Measurements from ENCODE around the gene CALML4. TPM values are rescaled to one million over a fixed set of nuclear protein-coding genes. Genes with fewer than 3 reads are reported as not detected.
A peak's percentile ranks its signal among the peaks of the same experiment; 100 is the strongest.
"Not testable (repeated sequence)": the region's sequence is repeated elsewhere in the genome, so short reads cannot be mapped to it uniquely, and the experiment has no call there.

Gene CALML4
- total RNA-seq, 2 experiments from 2014 or later = 1.5 to 2.0 TPM

GRCh38 chr15:68175526-68175925, 29.6 kb downstream of the CALML4 start:
- ATAC-seq (ENCODE audit: poor library complexity) (no peak), DNase-seq (no peak)
- intact Hi-C loops (cut with DNase I, micrococcal nuclease) = no loop called here
- H3K27me3 Mint-ChIP-seq = no peaks in the 10 kb centered on the region
- H3K4me1 ChIP-seq (ENCODE audit: insufficient read depth, low read length) = no peaks in the 10 kb centered on the region
- no peaks in the 10 kb centered on the region for H3K9me3 ChIP-seq (ENCODE audit: control insufficient read depth in 1 of 2, insufficient read depth in 1 of 2, low read length in 2 of 2)
- no peak overlapping the region for H3K27ac ChIP-seq (ENCODE audit: low read depth in 1 of 2, low read length in 2 of 2)
- POLR2A ChIA-PET = interaction anchor here (0.6 kb wide), 1 partner anchor 92 kb away, joined by 3 read pairs; no protein-coding TSS in a partner anchor
- no peaks in the 10 kb centered on the region for H3K4me1 Mint-ChIP-seq (ENCODE audit: low read depth)
- H3K4me3 Mint-ChIP-seq = no peak overlapping the region
- no peak overlapping the region for H3K4me3 ChIP-seq (ENCODE audit: low read length)
- CTCF ChIA-PET = interaction anchor here (1.1 kb wide), 1 partner anchor 21 kb away, joined by 4 read pairs; no protein-coding TSS in a partner anchor
- peaks cover 49% of the 10 kb centered on the region for H3K36me3 ChIP-seq (ENCODE audit: insufficient read depth, low read length)
- no peak for TF ChIP-seq CTCF (IDR thresholded peaks at IDR 0.05)
- no peak overlapping the region for H3K27ac Mint-ChIP-seq
- H3K36me3 Mint-ChIP-seq (ENCODE audit: low read depth) = peaks cover 94% of the 10 kb centered on the region
- peaks cover 2% of the 10 kb centered on the region for H3K9me3 Mint-ChIP-seq
- no peaks in the 10 kb centered on the region for H3K27me3 ChIP-seq (ENCODE audit: control insufficient read depth in 1 of 2, insufficient read depth in 2 of 2, low read length in 2 of 2)

- Histone ChIP-seq H3K27ac (ENCODE audit: low read depth in 1 of 2, low read length in 2 of 2) (no peak overlapping the region), H3K27me3 (ENCODE audit: control insufficient read depth in 1 of 2, insufficient read depth in 2 of 2, low read length in 2 of 2) (no peaks in the 10 kb centered on the region), H3K9me3 (ENCODE audit: control insufficient read depth in 1 of 2, insufficient read depth in 1 of 2, low read length in 2 of 2) (no peaks in the 10 kb centered on the region), H3K36me3 (ENCODE audit: insufficient read depth, low read length) (peaks cover 60% of the 10 kb centered on the region), H3K4me1 (ENCODE audit: insufficient read depth, low read length) (no peaks in the 10 kb centered on the region), H3K4me3 (ENCODE audit: low read length) (no peak overlapping the region)
- POLR2A ChIA-PET = no interaction called here
- CTCF ChIA-PET = interaction anchor here (1.3 kb wide), 1 partner anchor 11 kb away, joined by 3 read pairs; no protein-coding TSS in a partner anchor
- H3K4me3 Mint-ChIP-seq = no peak overlapping the region
- H3K9me3 Mint-ChIP-seq = peaks cover 2% of the 10 kb centered on the region
- DNase-seq = no peak
- no peaks in the 10 kb centered on the region for H3K4me1 Mint-ChIP-seq (ENCODE audit: low read depth)
- no peak for ATAC-seq (ENCODE audit: poor library complexity)
- no peak for TF ChIP-seq CTCF (IDR thresholded peaks at IDR 0.05)
- peaks cover 95% of the 10 kb centered on the region for H3K36me3 Mint-ChIP-seq (ENCODE audit: low read depth)
- intact Hi-C loops (cut with DNase I, micrococcal nuclease) = no loop called here
- H3K27me3 Mint-ChIP-seq = no peaks in the 10 kb centered on the region
- no peak overlapping the region for H3K27ac Mint-ChIP-seq
Measured at GRCh38 chr15:68173119-68173518, 32.0 kb downstream of the CALML4 start.

GRCh38 chr15:68172037-68172436, 33.1 kb downstream of the CALML4 start:
- DNase-seq; H3K9me3 Mint-ChIP-seq; CTCF ChIA-PET; intact Hi-C loops (cut with DNase I, micrococcal nuclease); POLR2A ChIA-PET; H3K4me1 ChIP-seq (ENCODE audit: insufficient read depth, low read length); H3K4me3 ChIP-seq (ENCODE audit: low read length); H3K4me3 Mint-ChIP-seq; H3K27ac Mint-ChIP-seq; H3K27me3 Mint-ChIP-seq; H3K9me3 ChIP-seq (ENCODE audit: control insufficient read depth in 1 of 2, insufficient read depth in 1 of 2, low read length in 2 of 2); ATAC-seq (ENCODE audit: poor library complexity); H3K27me3 ChIP-seq (ENCODE audit: control insufficient read depth in 1 of 2, insufficient read depth in 2 of 2, low read length in 2 of 2); H3K4me1 Mint-ChIP-seq (ENCODE audit: low read depth); H3K27ac ChIP-seq (ENCODE audit: low read depth in 1 of 2, low read length in 2 of 2): not testable (repeated sequence)
- peaks cover 55% of the 10 kb centered on the region for H3K36me3 ChIP-seq (ENCODE audit: insufficient read depth, low read length)
- H3K36me3 Mint-ChIP-seq (ENCODE audit: low read depth) = peaks cover 85% of the 10 kb centered on the region

- Histone ChIP-seq H3K4me1 (ENCODE audit: insufficient read depth, low read length) (no peaks in the 10 kb centered on the region), H3K27me3 (ENCODE audit: control insufficient read depth in 1 of 2, insufficient read depth in 2 of 2, low read length in 2 of 2) (no peaks in the 10 kb centered on the region), H3K4me3 (ENCODE audit: low read length) (no peak overlapping the region), H3K9me3 (ENCODE audit: control insufficient read depth in 1 of 2, insufficient read depth in 1 of 2, low read length in 2 of 2) (no peaks in the 10 kb centered on the region), H3K27ac (ENCODE audit: low read depth in 1 of 2, low read length in 2 of 2) (no peak overlapping the region), H3K36me3 (ENCODE audit: insufficient read depth, low read length) (peaks cover 53% of the 10 kb centered on the region)
- POLR2A ChIA-PET = no interaction called here
- H3K27me3 Mint-ChIP-seq = no peaks in the 10 kb centered on the region
- H3K36me3 Mint-ChIP-seq (ENCODE audit: low read depth) = peaks cover 74% of the 10 kb centered on the region
- DNase-seq (no peak), ATAC-seq (ENCODE audit: poor library complexity) (no peak)
- intact Hi-C loops (cut with DNase I, micrococcal nuclease) = no loop called here
- peaks cover 3% of the 10 kb centered on the region for H3K4me1 Mint-ChIP-seq (ENCODE audit: low read depth)
- TF ChIP-seq CTCF (IDR thresholded peaks at IDR 0.05) = no peak
- CTCF ChIA-PET = no interaction called here
- peaks cover 2% of the 10 kb centered on the region for H3K9me3 Mint-ChIP-seq
- peak overlapping the region; percentile 24 for H3K27ac Mint-ChIP-seq
- no peak overlapping the region for H3K4me3 Mint-ChIP-seq
Measured at GRCh38 chr15:68166847-68167246, 38.3 kb downstream of the CALML4 start.
